Keratinocyte (primary cell): ENCODE data around the gene TMEM266.

ENCODE experiments used
- EZH2 ChIP-seq: IDR thresholded peaks from one replicate; pipeline ENCODE4 v1.6.1; 2012; ENCODE audit warnings: inconsistent platforms, mild to moderate bottlenecking, low read length, moderate library complexity
- TF ChIP-seq, protein P1 (sequence below), 3 experiments: IDR thresholded peaks in 1 of 3; conservative IDR thresholded peaks in 1 of 3; optimal IDR thresholded peaks in 1 of 3; 2 replicates in 2 of 3; 3 replicates in 1 of 3; pipeline versions ENCODE3 to v1.5.1; 2011; ENCODE audit warnings: low read length in 3 of 3, mild to moderate bottlenecking in 3 of 3, moderate library complexity in 2 of 3, control low read depth in 1 of 3, inconsistent platforms in 1 of 3; ENCODE audit not compliant: insufficient read depth in 2 of 3; ENCODE audit errors: extremely low read depth in 1 of 3

GRCh38 chr15:76146812-76147211 is 87.0 kb downstream of the TMEM266 start:
- TF ChIP-seq, protein P1, sequence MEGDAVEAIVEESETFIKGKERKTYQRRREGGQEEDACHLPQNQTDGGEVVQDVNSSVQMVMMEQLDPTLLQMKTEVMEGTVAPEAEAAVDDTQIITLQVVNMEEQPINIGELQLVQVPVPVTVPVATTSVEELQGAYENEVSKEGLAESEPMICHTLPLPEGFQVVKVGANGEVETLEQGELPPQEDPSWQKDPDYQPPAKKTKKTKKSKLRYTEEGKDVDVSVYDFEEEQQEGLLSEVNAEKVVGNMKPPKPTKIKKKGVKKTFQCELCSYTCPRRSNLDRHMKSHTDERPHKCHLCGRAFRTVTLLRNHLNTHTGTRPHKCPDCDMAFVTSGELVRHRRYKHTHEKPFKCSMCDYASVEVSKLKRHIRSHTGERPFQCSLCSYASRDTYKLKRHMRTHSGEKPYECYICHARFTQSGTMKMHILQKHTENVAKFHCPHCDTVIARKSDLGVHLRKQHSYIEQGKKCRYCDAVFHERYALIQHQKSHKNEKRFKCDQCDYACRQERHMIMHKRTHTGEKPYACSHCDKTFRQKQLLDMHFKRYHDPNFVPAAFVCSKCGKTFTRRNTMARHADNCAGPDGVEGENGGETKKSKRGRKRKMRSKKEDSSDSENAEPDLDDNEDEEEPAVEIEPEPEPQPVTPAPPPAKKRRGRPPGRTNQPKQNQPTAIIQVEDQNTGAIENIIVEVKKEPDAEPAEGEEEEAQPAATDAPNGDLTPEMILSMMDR (optimal IDR thresholded peaks at IDR 0.05 in 1 of 3, IDR thresholded peaks at IDR 0.05 in 1 of 3, conservative IDR thresholded peaks at IDR 0.05 in 1 of 3; ENCODE audit: extremely low read depth in 1 of 3, insufficient read depth in 2 of 3, low read length in 3 of 3), result no peak
- TF ChIP-seq EZH2, result no peak
